Activated CD4-positive, alpha-beta T cell treated with anti-CD3 and anti-CD28 coated beads, Interleukin-2, amount 50 U/mL, for 4 hours (primary cell): ENCODE measurements around the gene CAMSAP1.
"Not testable (repeated sequence)": the region's sequence is repeated elsewhere in the genome, so short reads cannot be mapped to it uniquely, and the experiment has no call there.

Source experiments
- DNase-seq, 2 experiments: peaks; one replicate each; pipeline ENCODE4 v3.0.0-alpha.2; 2020

CAMSAP1 gene

GRCh38 chr9:135895202-135895848, 12.0 kb downstream of the CAMSAP1 start:
- no peak for DNase-seq

GRCh38 chr9:135893104-135893503, 14.2 kb downstream of the CAMSAP1 start:
- DNase-seq, result no peak

GRCh38 chr9:135892327-135892726, 15.0 kb downstream of the CAMSAP1 start:
- DNase-seq, result not testable (repeated sequence)

GRCh38 chr9:135891027-135891631, 16.2 kb downstream of the CAMSAP1 start:
- DNase-seq, result no peak

GRCh38 chr9:135890190-135891026, 16.9 kb downstream of the CAMSAP1 start:
- no peak for DNase-seq

GRCh38 chr9:135889564-135890189, 17.7 kb downstream of the CAMSAP1 start:
- no peak for DNase-seq

- no peak for DNase-seq
Measured at GRCh38 chr9:135888766-135889394, 18.5 kb downstream of the CAMSAP1 start.

- no peak for DNase-seq
Measured at GRCh38 chr9:135888126-135888765, 19.1 kb downstream of the CAMSAP1 start.

GRCh38 chr9:135887585-135888050, 19.7 kb downstream of the CAMSAP1 start:
- peak; percentile 30 to 35 for DNase-seq

GRCh38 chr9:135887021-135887507, 20.3 kb downstream of the CAMSAP1 start:
- no peak for DNase-seq

GRCh38 chr9:135886147-135886981, 21.0 kb downstream of the CAMSAP1 start:
- DNase-seq, result no peak

- DNase-seq, result no peak
Measured at GRCh38 chr9:135885100-135885853, 22.1 kb downstream of the CAMSAP1 start.

GRCh38 chr9:135884328-135885035, 22.9 kb downstream of the CAMSAP1 start:
- DNase-seq, result no peak

GRCh38 chr9:135883410-135884089, 23.8 kb downstream of the CAMSAP1 start:
- DNase-seq, result no peak

GRCh38 chr9:135882011-135882410, 25.3 kb downstream of the CAMSAP1 start:
- DNase-seq, result no peak

- no peak for DNase-seq
Measured at GRCh38 chr9:135880438-135880837, 26.9 kb downstream of the CAMSAP1 start.

GRCh38 chr9:135879619-135880018, 27.7 kb downstream of the CAMSAP1 start:
- no peak for DNase-seq

GRCh38 chr9:135879237-135879601, 28.1 kb downstream of the CAMSAP1 start:
- DNase-seq, result no peak
